ENCODE data around the gene ZIC5.
"Not testable (repeated sequence)": the region's sequence is repeated elsewhere in the genome, so short reads cannot be mapped to it uniquely, and the experiment has no call there.

The ZIC5 gene

DNA sequence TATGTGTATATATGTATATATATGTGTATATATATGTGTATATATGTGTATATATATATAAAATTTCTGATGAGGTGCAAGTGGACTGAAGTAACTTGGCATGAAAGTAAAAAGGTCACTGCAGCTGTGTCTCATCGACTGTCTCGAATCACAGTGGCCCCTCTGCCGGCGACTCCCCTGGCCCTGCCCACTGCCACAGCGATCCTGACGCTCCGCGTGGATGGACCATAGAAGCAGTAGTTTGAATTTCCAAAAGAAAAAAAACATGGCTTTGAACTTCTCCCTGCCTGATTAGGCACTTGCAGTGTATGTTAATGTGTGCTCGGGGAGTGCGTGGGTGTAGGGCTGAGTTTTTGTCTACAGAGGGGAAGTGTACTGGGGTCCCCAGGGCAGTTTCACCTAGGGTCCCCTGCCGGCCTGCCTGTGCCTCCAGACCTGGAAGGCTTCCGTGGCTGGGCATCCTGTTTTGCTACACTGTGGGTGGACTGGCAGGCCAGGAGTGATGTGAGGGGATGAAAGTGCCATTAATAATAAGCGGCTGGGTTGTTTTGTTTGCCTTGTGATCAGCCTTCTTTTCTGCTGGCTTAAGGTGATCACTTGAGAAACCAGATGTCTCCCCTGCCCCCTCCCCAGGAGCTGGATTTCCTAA, 10.8 kb downstream of the ZIC5 start:
- no peak for FAIRE-seq
- no peak for DNase-seq (ENCODE audit: low spot score)

DNA sequence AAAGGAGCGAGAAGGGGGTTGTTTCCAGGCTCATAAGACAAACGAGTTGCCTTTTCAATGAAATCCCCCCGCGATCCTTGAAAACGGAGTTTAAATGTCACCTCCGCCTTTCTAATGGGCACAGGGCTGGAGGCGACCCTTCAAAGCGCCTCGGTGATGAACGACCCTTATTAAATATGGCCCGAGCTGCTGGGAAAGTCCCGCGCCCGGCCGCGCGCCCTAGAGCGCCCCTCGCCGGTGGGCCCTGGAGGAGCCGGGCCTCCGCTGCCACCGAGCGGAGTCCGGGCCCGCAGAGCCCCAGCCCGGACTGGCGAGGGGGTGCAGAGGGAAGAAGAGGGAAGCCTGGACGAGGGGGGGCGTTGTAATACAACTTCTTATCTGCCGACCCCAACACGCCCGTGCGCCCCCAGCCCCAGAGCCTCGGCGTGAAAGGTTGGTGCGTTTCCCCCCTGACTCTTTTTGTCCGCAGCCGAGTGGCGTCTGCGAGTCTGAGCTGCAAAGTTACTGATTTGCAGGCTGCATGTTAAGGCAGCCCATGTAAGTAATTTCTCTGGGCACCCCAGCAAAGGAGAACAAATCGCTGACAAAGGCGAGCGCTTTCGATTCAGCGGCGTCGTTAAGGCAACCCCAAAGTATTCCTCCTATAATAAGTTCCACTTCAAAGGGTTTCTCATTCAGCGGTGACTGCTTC, 11.9 kb downstream of the ZIC5 start:
- DNase-seq (ENCODE audit: low spot score) (no peak), FAIRE-seq (no peak)

DNA sequence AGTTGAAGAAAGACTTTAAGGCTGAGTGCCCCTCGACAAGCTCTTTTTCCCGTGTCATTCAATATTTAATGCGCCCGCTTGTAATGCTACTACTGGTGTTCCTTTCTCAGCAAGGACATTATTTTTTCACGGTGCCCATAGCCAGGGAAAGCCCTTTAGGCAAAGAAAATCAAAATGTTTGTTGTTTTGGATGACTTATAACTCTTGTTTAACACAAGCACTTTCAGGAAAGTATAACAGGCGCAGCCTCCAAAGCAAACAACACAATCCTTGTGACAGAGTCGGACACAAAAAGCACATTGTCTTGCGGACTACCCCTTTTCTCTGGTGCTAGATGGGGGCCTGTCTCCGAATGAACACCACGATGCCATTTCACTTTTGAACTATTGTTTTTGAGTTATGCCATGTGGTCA, 12.4 kb downstream of the ZIC5 start:
- DNase-seq (ENCODE audit: low spot score) (no peak), FAIRE-seq (no peak)

- no peak for FAIRE-seq
- no peak for DNase-seq (ENCODE audit: low spot score)
These were observed 13.0 kb downstream of the ZIC5 start for GRCh38 chr13:99958406-99959126.

DNA sequence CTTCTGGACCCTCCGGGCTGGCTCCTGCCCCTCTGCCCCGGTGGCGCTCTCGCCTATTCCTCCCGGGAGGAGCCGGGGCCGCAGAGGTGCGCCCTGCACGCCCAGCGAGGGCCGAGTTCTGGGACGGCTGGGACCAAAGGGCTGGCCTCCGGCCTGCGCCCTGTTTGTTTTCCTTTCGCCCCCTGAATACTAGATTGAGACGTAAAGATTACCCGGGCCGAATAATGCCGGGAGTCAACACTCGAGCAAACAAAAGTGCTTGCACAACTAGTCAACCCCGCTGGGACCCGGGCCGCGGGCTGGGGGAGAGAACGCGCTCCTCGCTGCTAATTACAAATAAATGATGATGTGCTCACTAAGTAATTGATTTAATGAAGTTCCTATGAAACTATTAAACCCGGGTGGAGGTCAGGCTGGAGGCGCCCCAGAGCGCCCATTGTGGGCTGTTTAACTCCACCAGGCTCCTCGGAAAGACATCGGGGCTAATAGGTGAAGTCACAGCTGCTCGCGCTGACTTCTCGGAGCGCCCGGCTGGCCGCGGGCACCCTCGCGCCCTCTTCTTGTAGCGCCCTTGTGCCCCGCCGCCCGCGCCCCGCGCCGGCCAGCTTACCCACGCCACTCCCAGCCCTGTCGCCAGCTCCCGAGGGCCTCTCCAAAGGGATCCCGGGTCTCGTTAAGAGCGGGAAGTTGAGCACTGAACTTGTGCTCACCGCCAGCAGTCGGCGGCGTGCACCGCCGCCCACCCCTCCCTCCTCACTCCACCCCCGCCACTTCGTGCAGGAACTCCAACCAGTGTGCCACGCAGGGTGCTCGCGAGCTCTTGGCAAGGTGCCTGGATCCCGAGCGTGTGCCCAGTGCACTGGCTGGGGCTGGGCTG, 14.9 kb downstream of the ZIC5 start:
- DNase-seq (ENCODE audit: low spot score) (no peak), FAIRE-seq (no peak)

GRCh38 chr13:99955747-99956472, 15.7 kb downstream of the ZIC5 start:
- FAIRE-seq (no peak), DNase-seq (ENCODE audit: low spot score) (no peak)

DNA sequence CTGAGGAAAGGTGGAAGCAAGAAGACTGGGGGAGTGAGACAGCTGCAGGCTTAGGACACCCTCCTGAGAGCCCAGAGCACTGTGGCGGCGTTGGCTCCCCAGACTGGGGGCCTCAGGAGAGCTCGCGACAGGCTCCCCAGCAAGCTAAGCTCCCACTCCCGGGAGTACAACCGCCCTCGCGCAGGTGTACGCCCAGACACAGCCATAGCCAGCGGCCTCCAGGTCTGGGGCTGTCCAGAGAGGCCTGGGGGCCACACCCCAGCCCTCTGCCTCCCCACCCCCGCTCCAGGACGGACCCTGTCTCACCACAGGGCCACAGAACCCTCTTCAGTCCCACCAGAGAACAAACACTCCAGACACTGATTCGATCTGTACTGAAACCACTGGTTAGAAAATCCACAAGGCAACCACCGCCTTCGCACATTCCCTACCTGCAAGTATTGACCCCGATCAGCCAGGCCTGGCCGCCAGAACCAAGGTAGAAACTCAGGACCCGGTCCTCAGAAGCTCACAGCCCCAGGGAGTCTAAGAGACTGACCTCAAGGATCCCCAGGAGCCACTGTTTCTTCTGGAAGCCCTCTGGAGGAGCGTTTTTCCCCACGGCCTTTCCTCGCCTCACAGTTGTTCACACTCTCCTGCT, 16.3 kb downstream of the ZIC5 start:
- DNase-seq (ENCODE audit: low spot score) = no peak

GRCh38 chr13:99953138-99953755, 18.3 kb downstream of the ZIC5 start:
- no peak for DNase-seq (ENCODE audit: low spot score)
- no peak for FAIRE-seq

More for the DNA sequence above, 16.3 kb downstream of the ZIC5 start:
- no peak for FAIRE-seq

DNA sequence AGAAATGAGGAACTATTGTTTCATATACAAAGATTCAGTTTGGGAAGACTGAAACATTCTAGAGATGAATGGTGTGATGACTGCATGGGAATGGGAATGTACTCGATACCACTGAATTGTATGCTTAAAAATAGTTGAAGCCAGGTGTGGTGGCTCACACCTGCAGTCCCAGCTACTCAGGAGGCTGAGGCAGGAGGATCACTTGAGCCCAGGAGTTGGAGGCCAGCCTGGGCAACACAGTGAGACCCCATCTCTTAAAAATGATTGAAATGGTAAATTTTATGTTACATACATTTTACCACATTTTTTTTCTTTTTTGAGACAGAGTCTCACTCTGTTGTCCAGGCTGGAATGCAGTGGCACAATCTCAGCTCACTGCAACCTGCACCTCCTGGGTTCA, 19.9 kb downstream of the ZIC5 start:
- DNase-seq (ENCODE audit: low spot score); FAIRE-seq: not testable (repeated sequence)

DNA sequence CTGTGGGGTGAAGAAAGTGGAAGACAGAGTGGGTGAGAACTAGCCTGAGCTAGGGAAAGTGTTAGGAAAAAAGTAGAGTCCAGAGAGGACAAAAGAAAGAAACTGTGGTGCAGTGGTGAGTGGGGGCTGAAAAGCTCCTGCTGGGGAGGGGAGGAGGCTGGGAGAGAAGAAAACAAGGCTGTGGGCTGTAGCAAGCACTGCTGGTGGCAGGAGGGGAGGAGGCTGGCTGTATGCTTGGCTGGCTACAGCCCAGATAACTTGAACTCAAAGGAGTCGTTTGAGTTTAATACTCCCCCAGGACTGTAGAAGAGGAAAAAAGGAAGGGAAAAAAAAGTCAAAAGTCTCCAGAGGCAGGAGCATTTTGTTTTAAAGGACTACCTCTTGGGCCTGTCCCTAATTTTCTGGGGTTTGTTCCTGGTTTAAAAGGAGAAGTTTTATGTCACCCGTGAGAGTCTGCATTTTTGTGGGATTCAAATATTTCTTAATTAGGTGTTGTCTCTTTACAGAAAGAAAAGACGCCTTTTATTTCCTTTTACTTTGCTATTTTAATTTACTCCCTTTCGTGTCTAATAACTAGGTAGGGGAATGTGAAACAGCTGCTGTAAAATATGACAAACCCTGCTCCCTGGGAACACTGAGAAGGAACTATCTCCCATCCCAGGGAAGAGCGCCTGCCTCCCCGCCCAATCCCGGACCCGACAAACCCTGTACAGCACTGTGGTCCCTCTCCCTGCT, 21.7 kb downstream of the ZIC5 start:
- no peak for DNase-seq (ENCODE audit: low spot score)
- FAIRE-seq = no peak

DNA sequence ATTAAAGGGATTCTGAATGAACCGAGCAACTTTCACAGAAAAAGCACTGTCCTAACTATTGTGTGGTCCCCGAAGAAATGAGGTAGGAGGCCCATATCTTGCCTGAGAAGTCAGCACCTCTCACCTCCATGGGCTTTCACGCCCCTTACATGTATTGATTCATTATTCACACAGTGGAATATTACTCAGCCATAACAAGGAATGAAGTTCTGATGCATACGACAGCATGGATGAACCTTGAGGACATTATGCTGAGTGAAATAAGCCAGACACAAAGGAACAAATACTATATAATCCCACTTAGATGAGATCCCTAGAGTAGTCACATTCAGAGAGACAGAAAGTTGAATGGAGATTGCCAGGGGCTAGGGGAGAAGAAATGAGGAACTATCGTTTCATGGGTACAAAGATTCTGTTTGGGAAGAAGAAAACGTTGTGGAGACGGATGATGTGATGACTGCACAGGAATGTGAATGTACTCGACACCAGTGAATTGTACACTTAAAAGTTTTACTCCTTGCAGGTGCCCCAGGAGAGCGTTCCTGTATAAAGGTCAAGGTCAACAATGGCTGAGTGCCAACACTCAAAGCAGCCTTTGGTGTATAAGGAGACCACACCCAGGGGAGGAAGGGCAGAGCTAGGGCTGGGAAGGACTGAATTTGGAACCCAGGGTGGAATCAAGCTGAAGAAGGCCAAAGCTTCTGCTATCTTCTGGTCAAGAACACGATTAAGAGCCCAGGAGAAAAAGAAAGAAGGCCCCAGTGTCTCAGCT, 22.5 kb downstream of the ZIC5 start:
- FAIRE-seq = no peak
- no peak for DNase-seq (ENCODE audit: low spot score)

DNA sequence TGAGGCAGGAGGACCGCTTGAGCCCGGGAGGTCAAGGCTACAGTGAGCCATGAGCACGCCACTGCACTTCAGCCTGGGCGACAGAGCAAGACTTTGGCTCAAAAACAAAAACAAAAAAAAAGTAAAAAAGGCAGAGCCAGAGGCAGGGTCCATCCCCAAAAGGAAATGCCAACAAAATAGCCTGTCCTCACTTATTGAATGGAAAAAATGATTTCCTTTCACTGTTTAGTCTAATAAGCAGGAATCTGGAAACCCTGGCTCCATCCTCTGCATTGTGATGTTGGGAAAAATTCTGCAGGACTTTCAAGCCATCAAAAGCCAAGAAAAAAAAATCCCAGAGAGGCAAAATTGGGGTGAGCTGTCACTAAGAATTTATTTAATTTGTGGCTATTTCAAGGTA, 23.2 kb downstream of the ZIC5 start:
- no peak for FAIRE-seq
- no peak for DNase-seq (ENCODE audit: low spot score)

- no peak for FAIRE-seq
- DNase-seq (ENCODE audit: low spot score) = no peak
These were observed 23.9 kb downstream of the ZIC5 start for GRCh38 chr13:99947666-99948065.

GRCh38 chr13:99945515-99945914, 26.1 kb downstream of the ZIC5 start:
- not testable (repeated sequence) for FAIRE-seq; DNase-seq (ENCODE audit: low spot score)

DNA sequence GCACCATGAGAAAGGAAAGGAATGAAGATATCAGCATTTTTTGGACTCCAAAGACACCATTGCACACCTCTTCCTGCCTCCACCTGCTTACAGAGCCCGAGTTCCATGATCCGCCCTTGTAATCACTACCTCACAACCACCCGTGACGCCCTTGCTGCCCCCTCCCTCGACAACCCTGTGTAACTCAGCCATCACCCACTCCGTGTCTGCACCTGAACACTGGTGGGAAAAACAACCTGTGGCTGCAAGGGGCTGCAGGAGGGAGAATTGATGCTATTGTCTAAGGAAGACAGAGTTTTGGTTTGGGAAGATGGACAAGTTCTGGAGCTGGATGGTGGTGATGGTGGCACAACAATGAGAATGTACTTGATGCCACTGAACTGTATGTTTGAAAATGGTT, 27.0 kb downstream of the ZIC5 start:
- DNase-seq (ENCODE audit: low spot score) (no peak), FAIRE-seq (no peak)

DNA sequence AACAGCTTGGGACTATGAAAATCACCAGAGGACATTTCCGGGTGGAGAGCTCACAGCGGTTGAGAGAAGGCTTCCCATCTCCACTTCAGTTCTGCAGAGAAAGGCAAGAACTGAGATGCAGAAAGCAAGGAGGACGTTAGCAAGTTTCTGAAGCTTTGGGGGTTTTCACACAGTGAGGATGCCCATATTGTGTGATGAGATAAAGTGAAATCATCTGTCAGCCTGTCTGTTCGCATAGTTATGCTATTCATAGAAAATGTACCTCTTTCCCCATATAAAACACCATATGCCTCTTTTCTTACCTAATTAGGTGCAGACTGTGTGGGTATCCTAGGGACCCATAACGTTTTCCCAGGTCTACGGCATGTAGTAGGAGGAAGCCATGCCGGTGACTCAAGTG, 27.5 kb downstream of the ZIC5 start:
- FAIRE-seq (no peak), DNase-seq (ENCODE audit: low spot score) (no peak)

- no peak for FAIRE-seq
- no peak for DNase-seq (ENCODE audit: low spot score)
These were observed 29.7 kb downstream of the ZIC5 start for GRCh38 chr13:99941911-99942310.

DNA sequence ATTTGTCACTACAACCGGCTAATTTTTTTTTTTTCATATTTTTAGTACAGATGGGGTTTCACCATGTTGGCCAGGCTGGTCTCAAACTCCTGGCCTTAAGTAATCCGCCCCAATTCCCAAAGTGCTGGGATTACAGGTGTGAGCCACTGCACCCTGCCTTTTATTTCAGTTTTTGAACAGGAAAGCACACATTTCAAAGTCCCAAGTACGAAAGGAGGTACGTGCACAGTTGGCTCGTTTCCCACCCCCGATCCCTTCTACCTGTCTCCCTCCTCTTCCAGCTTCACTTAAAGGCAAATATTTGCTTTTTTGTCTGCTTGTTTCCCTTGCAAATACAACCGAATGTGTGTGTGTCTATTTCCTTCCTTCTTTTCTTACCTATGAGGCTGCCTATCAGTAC, 30.5 kb downstream of the ZIC5 start:
- FAIRE-seq (no peak), DNase-seq (ENCODE audit: low spot score) (no peak)

DNA sequence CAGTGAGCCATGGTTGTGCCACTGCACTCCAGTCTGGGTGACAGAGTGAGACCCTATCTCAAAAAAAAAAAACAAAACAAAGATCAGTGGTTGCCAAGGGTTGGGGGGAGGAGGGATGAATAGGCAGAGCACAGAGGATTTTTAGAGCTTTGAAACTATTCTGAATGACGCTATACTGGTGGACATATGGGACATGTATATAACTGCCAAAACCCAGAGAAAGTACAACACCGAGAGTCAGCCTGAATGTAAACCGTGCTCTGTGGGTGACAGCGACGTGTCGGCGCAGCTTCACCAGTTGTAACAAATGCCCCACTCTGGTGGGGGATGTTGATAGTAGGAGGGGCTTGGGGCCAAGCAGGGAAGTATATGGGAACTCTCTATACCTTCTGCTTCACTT, 32.9 kb downstream of the ZIC5 start:
- FAIRE-seq (no peak), DNase-seq (ENCODE audit: low spot score) (no peak)

Measured in urothelium cell line (cell line).